SK-N-SH (cell line): Measurements from ENCODE around the gene KIAA0513. TPM values are rescaled to one million over a fixed set of nuclear protein-coding genes. Genes with fewer than 3 reads are reported as not detected.
A peak's percentile ranks its signal among the peaks of the same experiment; 100 is the strongest.

Experiments used
- CTCF ChIA-PET: fragments of 300-600, 350-600 bp; formaldehyde crosslinking; extraction: SDS; loops from one replicate; lab custom pipeline; 2021; lab: Yijun Ruan, JAX
- POLR2A ChIA-PET: fragments of 350-600 bp; sonication (Branson Sonifier 250); formaldehyde crosslinking; extraction: SDS; loops from one replicate; lab custom pipeline; 2020; ENCODE audit warnings: antibody characterized with exemption, inconsistent platforms; lab: Yijun Ruan, JAX
- DNase-seq: peaks from one replicate; pipeline ENCODE4 v3.0.0; 2012
- H2AFZ ChIP-seq: fragments of 200-600 bp; sonication (generic); 2 replicates; pipeline ENCODE4 v1.8.1; 2016; ENCODE audit warnings: antibody characterized with exemption, mild to moderate bottlenecking, low read depth
- H3F3A ChIP-seq: fragments of 200-600 bp; sonication (generic); replicated peaks from 2 replicates; pipeline ENCODE3; 2016; ENCODE audit warnings: antibody characterized with exemption, mild to moderate bottlenecking; ENCODE audit not compliant: insufficient read depth
- H3K27ac ChIP-seq, 2 experiments: fragments of 200-500 bp in 1 of 2; fragments of 200-600 bp in 1 of 2; sonication (Bioruptor generic) in 1 of 2; sonication (generic), shearing (Covaris generic) in 1 of 2; 2 replicates each; pipeline versions ENCODE4 v1.5.1 to v1.6.1; 2014 to 2016; ENCODE audit warnings: low read depth in 2 of 2, inconsistent platforms in 1 of 2, low read length in 1 of 2, mild to moderate bottlenecking in 1 of 2, mixed read lengths in 1 of 2
- H3K27me3 ChIP-seq: fragments of 200-600 bp; sonication (generic), shearing (Covaris generic); 2 replicates; pipeline ENCODE4 v1.6.1; 2016; ENCODE audit warnings: mixed run types; ENCODE audit not compliant: insufficient read depth
- H3K36me3 ChIP-seq, 2 experiments: fragments of 200-500 bp in 1 of 2; fragments of 200-600 bp in 1 of 2; sonication (Bioruptor generic) in 1 of 2; sonication (generic) in 1 of 2; replicated peaks in 1 of 2; 2 replicates each; pipeline versions ENCODE3 to v1.5.1; 2014 to 2016; ENCODE audit warnings: low read length in 1 of 2, mild to moderate bottlenecking in 1 of 2; ENCODE audit not compliant: insufficient read depth in 2 of 2, control insufficient read depth in 1 of 2
- H3K4me1 ChIP-seq, 2 experiments: fragments of 200-500 bp in 1 of 2; fragments of 200-600 bp in 1 of 2; sonication (Bioruptor generic) in 1 of 2; sonication (generic), shearing (Covaris generic) in 1 of 2; 2 replicates each; pipeline versions ENCODE4 v1.5.1 to v1.6.1; 2014 to 2016; ENCODE audit warnings: low read depth in 1 of 2, low read length in 1 of 2, mixed run types in 1 of 2; ENCODE audit not compliant: insufficient read depth in 2 of 2, control insufficient read depth in 1 of 2
- H3K4me2 ChIP-seq: fragments of 200-600 bp; sonication (generic), shearing (Covaris generic); 2 replicates; pipeline ENCODE4 v1.6.1; 2017; ENCODE audit warnings: mixed run types
- H3K4me3 ChIP-seq, 2 experiments: fragments of 200-500 bp in 1 of 2; fragments of 200-600 bp in 1 of 2; sonication (Bioruptor generic) in 1 of 2; sonication (generic), shearing (Covaris generic) in 1 of 2; 2 replicates each; pipeline versions ENCODE4 v1.5.1 to v1.8.1; 2014 to 2016; ENCODE audit warnings: low read depth in 2 of 2, inconsistent platforms in 1 of 2, low read length in 1 of 2, mild to moderate bottlenecking in 1 of 2, mixed read lengths in 1 of 2, moderate library complexity in 1 of 2
- H3K79me2 ChIP-seq: fragments of 200-600 bp; sonication (generic); 2 replicates; pipeline ENCODE4 v1.8.1; 2017; ENCODE audit warnings: mild to moderate bottlenecking; ENCODE audit not compliant: insufficient read depth
- H3K9ac ChIP-seq: fragments of 200-600 bp; sonication (generic); 2 replicates; pipeline ENCODE4 v1.6.1; 2017; ENCODE audit warnings: mixed run types
- H3K9me2 ChIP-seq: fragments of 200-600 bp; sonication (generic); 2 replicates; pipeline ENCODE4 v1.6.1; 2017; ENCODE audit warnings: mixed run types
- H3K9me3 ChIP-seq: fragments of 200-600 bp; sonication (generic); 2 replicates; pipeline ENCODE4 v1.6.1; 2017; ENCODE audit warnings: mixed run types, mild to moderate bottlenecking, moderate library complexity
- H4K20me1 ChIP-seq: fragments of 200-600 bp; sonication (generic); 2 replicates; pipeline ENCODE4 v1.6.1; 2017; ENCODE audit warnings: mild to moderate bottlenecking, mixed run types; ENCODE audit not compliant: insufficient read depth
- CHD2 ChIP-seq: fragments of 150-350 bp; IDR thresholded peaks from 2 replicates; pipeline ENCODE4 v1.6.1; 2018; ENCODE audit warnings: low read length; ENCODE audit not compliant: partially characterized antibody
- CTCF ChIP-seq: fragments of 200-600 bp; sonication (generic); IDR thresholded peaks from 2 replicates; pipeline ENCODE4 v1.6.1; 2017; ENCODE audit warnings: antibody characterized with exemption, mild to moderate bottlenecking, moderate library complexity
- ELF1 ChIP-seq: IDR thresholded peaks from 2 replicates; pipeline ENCODE4 v1.4.0; 2012
- EP300 ChIP-seq, 2 experiments: IDR thresholded peaks; 2 replicates each; pipeline versions ENCODE4 v1.4.0 to v1.6.1; 2012; ENCODE audit warnings: borderline replicate concordance in 1 of 2, low read depth in 1 of 2, low read length in 1 of 2
- EZH2phosphoT487 ChIP-seq: fragments of 200-600 bp; sonication (generic); IDR thresholded peaks from 2 replicates; pipeline ENCODE4 v1.6.1; 2017; ENCODE audit warnings: low read depth, mixed run types, mild to moderate bottlenecking, antibody characterized with exemption, moderate library complexity, borderline replicate concordance
- FOSL2 ChIP-seq: IDR thresholded peaks from 2 replicates; pipeline ENCODE4 v1.4.0; 2012; ENCODE audit warnings: low read depth, mild to moderate bottlenecking, moderate library complexity, borderline replicate concordance
- FOXJ3 ChIP-seq: sonication (generic); formaldehyde crosslinking; IDR thresholded peaks from 2 replicates; pipeline ENCODE4 v1.5.1; 2020; ENCODE audit warnings: mild to moderate bottlenecking, missing genetic modification reagents
- FOXM1 ChIP-seq: IDR thresholded peaks from 2 replicates; pipeline ENCODE4 v1.4.0; 2012; ENCODE audit warnings: low read depth, mild to moderate bottlenecking
- GABPA ChIP-seq: IDR thresholded peaks from 2 replicates; pipeline ENCODE4 v1.4.0; 2012; ENCODE audit warnings: low read depth, mild to moderate bottlenecking
- GATA2 ChIP-seq: sonication (generic); formaldehyde crosslinking; IDR thresholded peaks from 2 replicates; pipeline ENCODE4 v1.5.0; 2020; ENCODE audit warnings: mild to moderate bottlenecking, missing genetic modification reagents
- MAX ChIP-seq: IDR thresholded peaks from 2 replicates; pipeline ENCODE4 v1.4.0; 2012; ENCODE audit warnings: low read depth
- POLR2AphosphoS5 ChIP-seq: IDR thresholded peaks from 2 replicates; pipeline ENCODE4 v1.6.1; 2012; ENCODE audit warnings: low read depth, low read length
- SIN3A ChIP-seq: IDR thresholded peaks from 2 replicates; pipeline ENCODE4 v1.6.1; 2012; ENCODE audit warnings: low read depth, mild to moderate bottlenecking, low read length, moderate library complexity, borderline replicate concordance
- TAF1 ChIP-seq: IDR thresholded peaks from 2 replicates; pipeline ENCODE4 v1.6.1; 2012; ENCODE audit warnings: low read depth, mild to moderate bottlenecking, low read length, moderate library complexity, borderline replicate concordance
- TCF12 ChIP-seq: IDR thresholded peaks from 2 replicates; pipeline ENCODE4 v1.4.0; 2012
- TEAD4 ChIP-seq: IDR thresholded peaks from 2 replicates; pipeline ENCODE4 v1.4.0; 2012; ENCODE audit warnings: mild to moderate bottlenecking, borderline replicate concordance; ENCODE audit not compliant: insufficient read depth
- USF2 ChIP-seq: fragments of 150-350 bp; IDR thresholded peaks from 2 replicates; pipeline ENCODE4 v1.6.1; 2017; ENCODE audit warnings: antibody characterized with exemption, low read length, low read depth, borderline replicate concordance
- ZBTB33 ChIP-seq: IDR thresholded peaks from 2 replicates; pipeline ENCODE4 v1.4.0; 2012; ENCODE audit warnings: low read depth, borderline replicate concordance
- WGBS: methylation state at CpG from one replicate; pipeline ENCODE4 v1.1.6; 2017; ENCODE audit warnings: low lambda C conversion rate; 5-methylcytosine and 5-hydroxymethylcytosine counted together
- polyA plus RNA-seq, 3 experiments: library from polyadenylated mRNA; depleted of rRNA; stranded (reverse); fragments of >200 nt; gene quantifications; 2 replicates each; pipeline ENCODE4 v1.2.3, GENCODE V29; 2012

Gene KIAA0513
- polyA plus RNA-seq, 1 of the 3 experiments (the other 2 are of a cell fraction), result 6.5 TPM

GRCh38 chr16:85010446-85010930 lies 17.1 kb upstream of the KIAA0513 start:
- ChIA-PET POLR2A (no interaction called here), CTCF (interaction anchor here (0.8 to 3.6 kb wide), 3 partner anchors 39 to 257 kb away, joined by 4 to 12 read pairs (median 5); no protein-coding TSS in a partner anchor)
- H3K9ac ChIP-seq, result peak overlapping the region; percentile 98
- H3K4me1 ChIP-seq, result peaks cover 7 to 13% of the 10 kb centered on the region in 2 experiments; a peak in 3 of 4 replicates
- no peak for DNase-seq
- no peaks in the 10 kb centered on the region for H3K9me2 ChIP-seq
- H3K27me3 ChIP-seq, result no peaks in the 10 kb centered on the region
- peaks cover 56% of the 10 kb centered on the region for H3K79me2 ChIP-seq
- H3K36me3 ChIP-seq, result peaks cover 0 to 10% of the 10 kb centered on the region in 2 experiments
- H3K4me2 ChIP-seq, result peak overlapping the region; percentile 95
- H4K20me1 ChIP-seq, result peaks cover 4% of the 10 kb centered on the region
- H2AFZ ChIP-seq, result no peak overlapping the region
- H3F3A ChIP-seq, result peaks cover 20% of the 10 kb centered on the region
- no peak for TF ChIP-seq TAF1
- 0 out of 2 replicates have a peak, but pooled peaks have one; percentile 19 for TF ChIP-seq GABPA
- peak overlapping the region; percentile 75 to 95 for H3K4me3 ChIP-seq
- peak overlapping the region; percentile 66 to 93; a peak in 3 of 4 replicates for H3K27ac ChIP-seq
- H3K9me3 ChIP-seq, result no peaks in the 10 kb centered on the region
- 28% methylated on average over 9 of the region's 9 CpGs for WGBS

GRCh38 chr16:85010931-85011845 lies 16.4 kb upstream of the KIAA0513 start, which contains the start of gene ZDHHC7:
Gene ZDHHC7 (minus strand): TSS chr16:85011535. CDS start chr16:84990618, 20,917 bp downstream.
- Histone ChIP-seq H3K36me3 (peaks cover 0 to 10% of the 10 kb centered on the region in 2 experiments), H2AFZ (peak within 1 kb of the TSS; percentile 95), H3K4me2 (peak within 1 kb of the TSS; percentile 95), H3K27me3 (no peaks in the 10 kb centered on the region), H3K9ac (peak within 1 kb of the TSS; percentile 98), H3K27ac (peak within 1 kb of the TSS; percentile 93 to 99), H3K9me3 (no peaks in the 10 kb centered on the region), H3K79me2 (peaks cover 49% of the 10 kb centered on the region), H3K4me3 (peak within 1 kb of the TSS; percentile 75 to 95), H3K9me2 (no peaks in the 10 kb centered on the region), H3K4me1 (peaks cover 7 to 8% of the 10 kb centered on the region in 2 experiments; a peak in 3 of 4 replicates), H4K20me1 (peaks cover 4% of the 10 kb centered on the region), H3F3A (peaks cover 16% of the 10 kb centered on the region)
- peak; percentile 96 for DNase-seq
- under 1% methylated on average over 46 of the region's 86 CpGs for WGBS
- ChIA-PET POLR2A (interaction anchor here (1.0 to 1.3 kb wide), 2 partner anchors 16 to 40 kb away, joined by 3 read pairs; partner anchors contain the start of gene KIAA0513), CTCF (interaction anchor here (0.8 to 3.6 kb wide), 4 partner anchors 9 to 258 kb away, joined by 4 to 12 read pairs (median 6); no protein-coding TSS in a partner anchor)
- no peak for TF ChIP-seq SIN3A
- TF ChIP-seq FOXJ3, result no peak
- TF ChIP-seq POLR2AphosphoS5, result peak; percentile 96
- no peak; the same call in 1 of the 2 replicates for TF ChIP-seq CTCF
- no peak for TF ChIP-seq EZH2phosphoT487
- peak; percentile 85; the same call in 1 of the 2 replicates for TF ChIP-seq ZBTB33
- no peak for TF ChIP-seq FOXM1
- no peak; the same call in 1 of the 2 replicates for TF ChIP-seq TCF12
- no peak for TF ChIP-seq FOSL2
- no peak for TF ChIP-seq EP300 (IDR thresholded peaks at IDR 0.05; ENCODE audit: borderline replicate concordance in 1 of 2, low read depth in 1 of 2, low read length in 1 of 2)
- TF ChIP-seq GATA2 (CRISPR knock-in tag), result no peak
- 0 out of 2 replicates have a peak, but pooled peaks have one; percentile 31 for TF ChIP-seq TEAD4
- TF ChIP-seq GABPA, result peak; percentile 93
- TF ChIP-seq MAX, result peak; percentile 74
- no peak for TF ChIP-seq USF2
- peak; percentile 92 for TF ChIP-seq CHD2
- TF ChIP-seq ELF1, result peak; percentile 68
- TF ChIP-seq TAF1, result peak; percentile 71
